ENCODE measurements around the gene PINK1. TPM values are rescaled to one million over a fixed set of nuclear protein-coding genes. Genes with fewer than 3 reads are reported as not detected.
"Not testable (repeated sequence)": the region's sequence is repeated elsewhere in the genome, so short reads cannot be mapped to it uniquely, and the experiment has no call there.

PINK1 gene
- total RNA-seq, 1 donor, result 61.3 TPM

- H3K4me3 ChIP-seq (ENCODE audit: low read depth, low read length), result no peak overlapping the region
- TF ChIP-seq, protein P1, sequence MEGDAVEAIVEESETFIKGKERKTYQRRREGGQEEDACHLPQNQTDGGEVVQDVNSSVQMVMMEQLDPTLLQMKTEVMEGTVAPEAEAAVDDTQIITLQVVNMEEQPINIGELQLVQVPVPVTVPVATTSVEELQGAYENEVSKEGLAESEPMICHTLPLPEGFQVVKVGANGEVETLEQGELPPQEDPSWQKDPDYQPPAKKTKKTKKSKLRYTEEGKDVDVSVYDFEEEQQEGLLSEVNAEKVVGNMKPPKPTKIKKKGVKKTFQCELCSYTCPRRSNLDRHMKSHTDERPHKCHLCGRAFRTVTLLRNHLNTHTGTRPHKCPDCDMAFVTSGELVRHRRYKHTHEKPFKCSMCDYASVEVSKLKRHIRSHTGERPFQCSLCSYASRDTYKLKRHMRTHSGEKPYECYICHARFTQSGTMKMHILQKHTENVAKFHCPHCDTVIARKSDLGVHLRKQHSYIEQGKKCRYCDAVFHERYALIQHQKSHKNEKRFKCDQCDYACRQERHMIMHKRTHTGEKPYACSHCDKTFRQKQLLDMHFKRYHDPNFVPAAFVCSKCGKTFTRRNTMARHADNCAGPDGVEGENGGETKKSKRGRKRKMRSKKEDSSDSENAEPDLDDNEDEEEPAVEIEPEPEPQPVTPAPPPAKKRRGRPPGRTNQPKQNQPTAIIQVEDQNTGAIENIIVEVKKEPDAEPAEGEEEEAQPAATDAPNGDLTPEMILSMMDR (IDR thresholded peaks at IDR 0.05; ENCODE audit: insufficient read depth, low read depth, low read length), result no peak
- DNase-seq (ENCODE audit: low read depth), result no peak
These were observed 30.3 kb upstream of the PINK1 start for GRCh38 chr1:20602851-20603450.

DNA sequence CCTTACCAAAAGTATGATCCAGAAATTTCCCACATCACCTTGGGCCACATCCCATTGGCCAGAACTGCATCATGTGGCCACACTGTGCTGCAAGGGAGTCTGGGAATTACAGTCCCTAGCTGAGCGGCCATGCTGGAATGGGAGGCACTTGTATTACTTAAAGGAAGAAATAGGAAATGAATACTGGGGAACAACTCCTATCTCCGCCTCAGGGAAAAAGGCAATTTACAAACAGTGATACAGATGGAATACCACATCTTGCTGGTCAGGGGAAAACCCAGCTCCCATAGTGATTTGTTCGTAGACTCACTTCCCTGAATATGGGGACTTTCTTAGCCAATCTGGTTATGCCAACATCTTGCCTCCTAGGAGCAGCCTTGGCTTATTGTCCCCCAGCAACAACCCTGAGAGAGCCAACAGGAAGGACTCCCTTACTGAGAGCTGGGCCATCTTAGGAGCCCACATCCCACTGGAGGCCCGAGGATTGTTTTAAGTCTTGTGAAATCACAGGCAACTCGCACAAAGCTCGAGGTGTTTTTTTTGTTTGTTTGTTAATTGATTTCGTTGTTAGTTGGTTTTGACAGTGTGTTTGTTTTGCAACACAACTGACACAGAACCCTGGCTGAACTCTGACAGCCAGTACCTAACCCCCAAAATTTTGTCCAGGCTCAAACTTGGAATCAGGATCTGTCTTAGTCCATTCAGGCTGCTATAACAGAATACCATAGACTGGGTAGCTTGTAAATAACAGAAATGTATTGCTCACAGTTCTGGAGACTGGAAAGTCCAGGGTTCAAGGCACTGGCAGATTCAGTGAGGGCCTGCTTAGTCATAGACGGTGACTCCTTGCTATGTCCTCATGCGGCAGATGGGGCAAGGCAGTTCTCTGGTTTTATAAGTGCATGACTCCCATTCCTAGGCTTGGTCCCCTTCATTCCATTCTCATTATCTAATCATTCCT is 29.5 kb upstream of the PINK1 start:
- TF ChIP-seq, protein P1 (IDR thresholded peaks at IDR 0.05; ENCODE audit: insufficient read depth, low read depth, low read length), result no peak

GRCh38 chr1:20604678-20605077 is 28.6 kb upstream of the PINK1 start:
- TF ChIP-seq, protein P1 (IDR thresholded peaks at IDR 0.05; ENCODE audit: insufficient read depth, low read depth, low read length), result no peak
- H3K4me3 ChIP-seq (ENCODE audit: low read depth, low read length), result no peak overlapping the region
- no peak for DNase-seq (ENCODE audit: low read depth)

More for the DNA sequence above, 29.5 kb upstream of the PINK1 start:
- H3K4me3 ChIP-seq (ENCODE audit: low read depth, low read length), result no peak overlapping the region
- DNase-seq (ENCODE audit: low read depth), result peak; percentile 65

DNA sequence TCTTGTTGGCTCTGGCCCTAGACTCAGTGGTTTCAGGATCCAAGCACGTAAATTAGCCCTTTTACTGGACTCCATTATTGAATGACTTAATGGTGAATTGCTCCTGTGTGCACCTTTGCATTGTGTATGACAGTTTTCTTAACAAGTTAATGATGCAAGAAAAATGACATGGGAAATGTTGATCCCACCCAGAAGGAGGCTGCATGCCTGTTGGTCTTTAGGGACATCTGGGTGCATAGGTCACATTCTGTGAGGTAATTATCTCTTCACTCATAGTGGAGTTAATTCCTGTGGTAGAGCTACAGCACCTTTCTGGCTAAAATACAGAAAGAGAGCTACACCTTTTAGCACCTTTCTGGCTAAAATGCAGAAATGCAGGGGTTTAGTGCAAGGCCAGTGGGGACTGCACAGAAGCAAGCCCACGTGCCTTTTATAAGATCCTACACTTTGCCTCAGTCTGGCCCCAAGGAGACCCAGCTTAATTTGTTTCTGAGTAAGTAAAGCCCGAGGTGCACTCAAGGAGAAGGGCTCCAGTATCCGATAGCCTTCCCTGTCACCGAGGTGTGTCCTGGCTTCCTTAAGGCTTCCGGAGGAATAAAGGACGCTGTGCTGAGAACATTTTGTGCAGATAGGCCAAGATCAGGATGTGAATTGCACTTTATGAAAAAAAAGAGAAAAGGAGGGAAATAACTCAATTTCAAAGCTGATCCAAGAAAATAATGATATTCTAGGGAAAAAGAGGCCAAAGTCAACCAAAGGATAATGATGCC is 26.3 kb upstream of the PINK1 start:
- not testable (repeated sequence) for H3K4me3 ChIP-seq (ENCODE audit: low read depth, low read length); DNase-seq (ENCODE audit: low read depth)

GRCh38 chr1:20609541-20609940 is 23.7 kb upstream of the PINK1 start:
- DNase-seq (ENCODE audit: low read depth), result no peak
- H3K4me3 ChIP-seq (ENCODE audit: low read depth, low read length), result no peak overlapping the region
- TF ChIP-seq, protein P1 (IDR thresholded peaks at IDR 0.05; ENCODE audit: insufficient read depth, low read depth, low read length), result no peak

GRCh38 chr1:20610970-20611369 is 22.3 kb upstream of the PINK1 start:
- DNase-seq (ENCODE audit: low read depth), result no peak
- H3K4me3 ChIP-seq (ENCODE audit: low read depth, low read length), result no peak overlapping the region
- TF ChIP-seq, protein P1 (IDR thresholded peaks at IDR 0.05; ENCODE audit: insufficient read depth, low read depth, low read length), result no peak

DNA sequence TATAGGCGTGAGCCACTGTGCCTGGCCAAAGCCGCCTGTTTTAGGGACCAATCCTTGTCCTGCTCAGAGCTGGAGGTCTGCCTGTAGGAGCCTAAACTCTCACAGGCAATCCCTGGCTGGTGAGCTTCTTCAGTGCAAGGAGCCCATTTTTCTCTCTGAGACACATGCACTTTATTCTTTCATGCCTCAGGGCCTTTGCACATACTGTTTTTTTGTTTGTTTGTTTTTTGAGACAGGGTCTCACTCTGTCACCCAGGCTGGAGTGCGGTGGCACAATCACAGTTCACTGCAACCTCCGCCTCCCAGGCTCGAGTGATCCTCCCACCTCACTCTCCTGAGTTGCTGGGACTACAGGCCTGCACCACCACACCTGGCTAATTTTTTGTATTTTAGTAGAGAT is 21.6 kb upstream of the PINK1 start:
- no peak for DNase-seq (ENCODE audit: low read depth)
- H3K4me3 ChIP-seq (ENCODE audit: low read depth, low read length), result no peak overlapping the region
- TF ChIP-seq, protein P1 (IDR thresholded peaks at IDR 0.05; ENCODE audit: insufficient read depth, low read depth, low read length), result no peak

Measured in fibroblast of villous mesenchyme (primary cell).